Lower leg skin (tissue), 3 donors: ENCODE data around the gene B4GALT4.

Source experiments
- CTCF ChIP-seq, 3 donors: fragments of 450-650 bp; IDR thresholded peaks; one replicate each; pipeline ENCODE4 v1.5.1; 2016; ENCODE audit warnings: antibody characterized with exemption in 3 of 3, mild to moderate bottlenecking in 3 of 3, moderate library complexity in 2 of 3
- POLR2A ChIP-seq, 2 donors: fragments of 450-650 bp; IDR thresholded peaks; one replicate each; pipeline ENCODE4 v1.6.1; 2016 to 2017; ENCODE audit warnings: antibody characterized with exemption in 2 of 2, mild to moderate bottlenecking in 1 of 2, moderate library complexity in 1 of 2

GRCh38 chr3:119219069-119219468, 21.6 kb downstream of the B4GALT4 start:
- TF ChIP-seq CTCF (IDR thresholded peaks at IDR 0.05) = no peak
- no peak for TF ChIP-seq POLR2A (IDR thresholded peaks at IDR 0.05)
